Measurements from ENCODE around the gene FBXW9.

- TF ChIP-seq CTCF (IDR thresholded peaks at IDR 0.05) (no peak), POLR2A (IDR thresholded peaks at IDR 0.05) (no peak)
Observed at GRCh38 chr19:12745166-12745897, 48.9 kb upstream of the FBXW9 start.
